HS-27A (cell line): ENCODE measurements around the gene CD28.

Experiments
- DNase-seq: peaks from one replicate; pipeline ENCODE4 v3.0.0-alpha.2; 2012; ENCODE audit warnings: low read depth, missing footprints

Gene CD28

GRCh38 chr2:203706403-203706802 is at the start of gene CD28:
Gene CD28, plus strand, starts transcription at chr2:203706639. Its CDS starts 58 bp downstream, at chr2:203706697.
- no peak for DNase-seq

- no peak for DNase-seq
Measured at GRCh38 chr2:203659331-203660049, 46.9 kb upstream of the CD28 start.

- DNase-seq = no peak
Measured at GRCh38 chr2:203660465-203660864, 46.0 kb upstream of the CD28 start.

GRCh38 chr2:203661279-203661908 is 45.0 kb upstream of the CD28 start:
- DNase-seq = no peak

GRCh38 chr2:203662487-203662886 is 44.0 kb upstream of the CD28 start:
- no peak for DNase-seq

- DNase-seq = no peak
Measured at GRCh38 chr2:203662951-203663350, 43.5 kb upstream of the CD28 start.

GRCh38 chr2:203664029-203664755 is 42.2 kb upstream of the CD28 start:
- no peak for DNase-seq

- no peak for DNase-seq
Measured at GRCh38 chr2:203667838-203668237, 38.6 kb upstream of the CD28 start.

GRCh38 chr2:203669820-203670219 is 36.6 kb upstream of the CD28 start:
- no peak for DNase-seq

GRCh38 chr2:203670939-203671338 is 35.5 kb upstream of the CD28 start:
- DNase-seq = no peak

GRCh38 chr2:203671876-203672275 is 34.6 kb upstream of the CD28 start:
- DNase-seq = no peak

GRCh38 chr2:203672856-203673255 is 33.6 kb upstream of the CD28 start:
- DNase-seq = no peak

GRCh38 chr2:203673933-203674332 is 32.5 kb upstream of the CD28 start:
- no peak for DNase-seq

- no peak for DNase-seq
Measured at GRCh38 chr2:203675086-203675485, 31.4 kb upstream of the CD28 start.

- no peak for DNase-seq
Measured at GRCh38 chr2:203678971-203679370, 27.5 kb upstream of the CD28 start.

- no peak for DNase-seq
Measured at GRCh38 chr2:203679401-203679800, 27.0 kb upstream of the CD28 start.

- no peak for DNase-seq
Measured at GRCh38 chr2:203681978-203682377, 24.5 kb upstream of the CD28 start.

GRCh38 chr2:203682688-203683130 is 23.7 kb upstream of the CD28 start:
- DNase-seq = no peak

GRCh38 chr2:203683421-203683820 is 23.0 kb upstream of the CD28 start:
- DNase-seq = no peak

GRCh38 chr2:203683932-203684556 is 22.4 kb upstream of the CD28 start:
- DNase-seq = no peak

GRCh38 chr2:203685081-203685621 is 21.3 kb upstream of the CD28 start:
- DNase-seq = no peak

GRCh38 chr2:203685789-203686420 is 20.5 kb upstream of the CD28 start:
- DNase-seq = no peak
